CD14-positive monocyte (primary cell): Measurements from ENCODE around the gene PPP6R3. TPM values are rescaled to one million over a fixed set of nuclear protein-coding genes. Genes with fewer than 3 reads are reported as not detected.
A peak's percentile ranks its signal among the peaks of the same experiment; 100 is the strongest.

Source experiments
- DNase-seq, 3 donors: peaks; one replicate each; pipeline ENCODE4 v3.0.0-alpha.2; 2011 to 2022
- H2AFZ ChIP-seq: 2 replicates; pipeline ENCODE4 v1.6.0; 2012; ENCODE audit warnings: mild to moderate bottlenecking, low read depth, low read length, inconsistent platforms; ENCODE audit not compliant: insufficient read depth, poor library complexity, severe bottlenecking
- H3K27ac ChIP-seq, 2 donors: 1 replicate in 1 of 2; 2 replicates in 1 of 2; pipeline ENCODE4 v1.5.1; 2012 to 2013; ENCODE audit warnings: low read length in 2 of 2, control low read depth in 1 of 2, inconsistent platforms in 1 of 2, low read depth in 1 of 2, mild to moderate bottlenecking in 1 of 2
- H3K27me3 ChIP-seq, 2 donors: one replicate each; pipeline versions ENCODE4 v1.6.0 to v1.6.1; 2011 to 2013; ENCODE audit warnings: low read length in 2 of 2; ENCODE audit not compliant: control insufficient read depth in 2 of 2, insufficient read depth in 2 of 2
- H3K36me3 ChIP-seq, 2 donors: replicated peaks in 1 of 2; 1 replicate in 1 of 2; 2 replicates in 1 of 2; pipeline versions ENCODE4 v1.5.1 to v1.6.1; 2012 to 2013; ENCODE audit warnings: low read length in 2 of 2, control low read depth in 1 of 2, inconsistent platforms in 1 of 2, mild to moderate bottlenecking in 1 of 2; ENCODE audit not compliant: insufficient read depth in 2 of 2, control insufficient read depth in 1 of 2
- H3K4me1 ChIP-seq, 2 donors: 1 replicate in 1 of 2; 2 replicates in 1 of 2; pipeline versions ENCODE4 v1.5.1 to v1.6.1; 2012 to 2013; ENCODE audit warnings: low read length in 2 of 2, control low read depth in 1 of 2, inconsistent platforms in 1 of 2, mild to moderate bottlenecking in 1 of 2, moderate library complexity in 1 of 2; ENCODE audit not compliant: insufficient read depth in 2 of 2, control insufficient read depth in 1 of 2
- H3K4me2 ChIP-seq: replicated peaks from 2 replicates; pipeline ENCODE3; 2012; ENCODE audit warnings: low read length, moderate library complexity, mild to moderate bottlenecking; ENCODE audit not compliant: poor library complexity, severe bottlenecking; ENCODE audit errors: extremely low read depth
- H3K4me3 ChIP-seq, 3 experiments: fragments of 200-600 bp in 1 of 3; sonication (generic) in 1 of 3; replicated peaks in 1 of 3; 1 replicate in 2 of 3; 2 replicates in 1 of 3; pipeline ENCODE4 v1.5.1; 2011 to 2013; ENCODE audit warnings: low read length in 3 of 3, mild to moderate bottlenecking in 3 of 3, control low read depth in 2 of 3, low read depth in 2 of 3, inconsistent platforms in 1 of 3, moderate library complexity in 1 of 3
- H3K79me2 ChIP-seq: 2 replicates; pipeline ENCODE4 v1.6.0; 2012; ENCODE audit warnings: mild to moderate bottlenecking, control low read depth, inconsistent platforms, low read length, moderate library complexity; ENCODE audit not compliant: insufficient read depth
- H3K9ac ChIP-seq: 2 replicates; pipeline ENCODE4 v1.6.0; 2017; ENCODE audit warnings: low read length, mild to moderate bottlenecking; ENCODE audit not compliant: insufficient read depth, poor library complexity, severe bottlenecking
- H3K9me3 ChIP-seq, 2 donors: replicated peaks in 1 of 2; 1 replicate in 1 of 2; 2 replicates in 1 of 2; pipeline versions ENCODE4 v1.5.1 to v1.6.1; 2012 to 2013; ENCODE audit warnings: low read length in 2 of 2, control low read depth in 1 of 2; ENCODE audit not compliant: control insufficient read depth in 1 of 2, insufficient read depth in 1 of 2
- H4K20me1 ChIP-seq: 2 replicates; pipeline ENCODE4 v1.6.0; 2012; ENCODE audit warnings: mild to moderate bottlenecking, low read length, control low read depth, moderate library complexity; ENCODE audit not compliant: insufficient read depth
- H3K27ac Mint-ChIP-seq, 7 donors: one replicate each; pipeline ENCODE4 v1.8.0; 2020; ENCODE audit warnings: mild to moderate bottlenecking in 7 of 7, mixed read lengths in 7 of 7, moderate library complexity in 6 of 7, inconsistent platforms in 2 of 7
- H3K27me3 Mint-ChIP-seq, 3 donors: one replicate each; pipeline ENCODE4 v1.8.0; 2021 to 2022; ENCODE audit warnings: low read depth in 3 of 3, mild to moderate bottlenecking in 3 of 3, mixed read lengths in 3 of 3, moderate library complexity in 3 of 3, inconsistent platforms in 1 of 3
- H3K36me3 Mint-ChIP-seq, 2 donors: one replicate each; pipeline ENCODE4 v1.8.0; 2020; ENCODE audit warnings: mixed read lengths in 2 of 2, inconsistent platforms in 1 of 2, mild to moderate bottlenecking in 1 of 2
- H3K4me1 Mint-ChIP-seq: one replicate; pipeline ENCODE4 v1.8.0; 2020; ENCODE audit warnings: mild to moderate bottlenecking, mixed read lengths
- H3K4me3 Mint-ChIP-seq, 2 donors: one replicate each; pipeline ENCODE4 v1.8.0; 2020; ENCODE audit warnings: mild to moderate bottlenecking in 2 of 2, mixed read lengths in 2 of 2, moderate library complexity in 1 of 2
- H3K9me3 Mint-ChIP-seq, 7 donors: one replicate each; pipeline ENCODE4 v1.8.0; 2020 to 2022; ENCODE audit warnings: mixed read lengths in 7 of 7, mild to moderate bottlenecking in 6 of 7, moderate library complexity in 6 of 7, inconsistent platforms in 2 of 7
- WGBS: methylation state at CpG from one replicate; pipeline ENCODE4 v1.1.5; 2013; ENCODE audit warnings: missing lambda C conversion rate; ENCODE audit not compliant: insufficient coverage; 5-methylcytosine and 5-hydroxymethylcytosine counted together
- intact Hi-C, 2 donors: fragments of 100-400 bp; cut with micrococcal nuclease; formaldehyde crosslinking; loops; one replicate each; pipeline versions ENCODE4 v1.15.0 to v1.15.1; 2023
- polyA plus RNA-seq, 3 donors: library from polyadenylated mRNA; depleted of rRNA in 1 of 3; unstranded in 2 of 3; stranded (reverse) in 1 of 3; fragments of 300-500 nt in 2 of 3; fragments of >200 nt in 1 of 3; fragmentation: Illumina TruSeq in 2 of 3; gene quantifications; 1 replicate in 2 of 3; 2 replicates in 1 of 3; pipeline ENCODE4 v1.2.3, GENCODE V29; 2012 to 2021
- TF ChIP-seq, protein P1 (sequence below): fragments of 200-600 bp; IDR thresholded peaks from one replicate; pipeline ENCODE4 v1.8.0; 2022; ENCODE audit warnings: antibody characterized with exemption, mild to moderate bottlenecking

Gene PPP6R3
- polyA plus RNA-seq, 3 donors, result 22.9 to 39.4 (median 38.1) TPM

- peaks cover 21 to 41% of the 10 kb centered on the region in 2 donors for H3K4me1 ChIP-seq
- H3K27ac Mint-ChIP-seq, result peak overlapping the region in 1 of 7 donors; percentile 8
Observed at GRCh38 chr11:68498321-68498720, 37.8 kb downstream of the PPP6R3 start.

GRCh38 chr11:68498903-68499883 is 38.6 kb downstream of the PPP6R3 start:
- H3K4me3 Mint-ChIP-seq, result no peak overlapping the region

More at GRCh38 chr11:68498321-68498720, 37.8 kb downstream of the PPP6R3 start:
- Histone ChIP-seq H2AFZ (no peak overlapping the region), H3K79me2 (peaks cover 98% of the 10 kb centered on the region), H3K4me3 (no peak overlapping the region), H3K36me3 (no peaks in the 10 kb centered on the region), H4K20me1 (peaks cover 100% of the 10 kb centered on the region), H3K9me3 (no peaks in the 10 kb centered on the region), H3K9ac (no peak overlapping the region), H3K4me2 (no peak overlapping the region), H3K27me3 (no peaks in the 10 kb centered on the region), H3K27ac (no peak overlapping the region)
- no peak for DNase-seq
- Mint-ChIP-seq H3K36me3 (peaks cover 0 to 2% of the 10 kb centered on the region in 2 donors), H3K27me3 (no peaks in the 10 kb centered on the region), H3K4me3 (no peak overlapping the region), H3K4me1 (peaks cover 66% of the 10 kb centered on the region), H3K9me3 (no peaks in the 10 kb centered on the region)
- intact Hi-C loops, result no loop called here
- TF ChIP-seq, protein P1, sequence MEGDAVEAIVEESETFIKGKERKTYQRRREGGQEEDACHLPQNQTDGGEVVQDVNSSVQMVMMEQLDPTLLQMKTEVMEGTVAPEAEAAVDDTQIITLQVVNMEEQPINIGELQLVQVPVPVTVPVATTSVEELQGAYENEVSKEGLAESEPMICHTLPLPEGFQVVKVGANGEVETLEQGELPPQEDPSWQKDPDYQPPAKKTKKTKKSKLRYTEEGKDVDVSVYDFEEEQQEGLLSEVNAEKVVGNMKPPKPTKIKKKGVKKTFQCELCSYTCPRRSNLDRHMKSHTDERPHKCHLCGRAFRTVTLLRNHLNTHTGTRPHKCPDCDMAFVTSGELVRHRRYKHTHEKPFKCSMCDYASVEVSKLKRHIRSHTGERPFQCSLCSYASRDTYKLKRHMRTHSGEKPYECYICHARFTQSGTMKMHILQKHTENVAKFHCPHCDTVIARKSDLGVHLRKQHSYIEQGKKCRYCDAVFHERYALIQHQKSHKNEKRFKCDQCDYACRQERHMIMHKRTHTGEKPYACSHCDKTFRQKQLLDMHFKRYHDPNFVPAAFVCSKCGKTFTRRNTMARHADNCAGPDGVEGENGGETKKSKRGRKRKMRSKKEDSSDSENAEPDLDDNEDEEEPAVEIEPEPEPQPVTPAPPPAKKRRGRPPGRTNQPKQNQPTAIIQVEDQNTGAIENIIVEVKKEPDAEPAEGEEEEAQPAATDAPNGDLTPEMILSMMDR, result no peak
- 71% methylated on average over 1 of the region's 2 CpGs for WGBS

More at GRCh38 chr11:68498903-68499883, 38.6 kb downstream of the PPP6R3 start:
- Histone ChIP-seq H3K4me1 (peaks cover 21 to 41% of the 10 kb centered on the region in 2 donors), H4K20me1 (peaks cover 100% of the 10 kb centered on the region), H3K36me3 (no peaks in the 10 kb centered on the region), H3K9ac (no peak overlapping the region), H3K79me2 (peaks cover 100% of the 10 kb centered on the region), H3K4me3 (no peak overlapping the region), H3K4me2 (no peak overlapping the region), H3K27me3 (no peaks in the 10 kb centered on the region), H3K27ac (peak overlapping the region in 1 of 2 donors; percentile 9), H3K9me3 (no peaks in the 10 kb centered on the region), H2AFZ (no peak overlapping the region)
- Mint-ChIP-seq H3K9me3 (no peaks in the 10 kb centered on the region), H3K27ac (peak overlapping the region in 4 of 7 donors; percentile 13 to 69 (median 43)), H3K36me3 (peaks cover 0 to 4% of the 10 kb centered on the region in 2 donors), H3K4me1 (peaks cover 72% of the 10 kb centered on the region), H3K27me3 (no peaks in the 10 kb centered on the region)
- 58% methylated on average over 4 of the region's 11 CpGs for WGBS
- intact Hi-C loops, result no loop called here
- no peak for DNase-seq
- TF ChIP-seq, protein P1, result no peak
